NCI-H446 treated with DMSO at 0.1 percent for 48 hours (cell line): Measurements from ENCODE around the gene NFYC.

Source experiments
- DNase-seq: peaks from one replicate; lab custom pipeline; 2025; lab: John Stamatoyannopoulos, UW

Gene NFYC

DNA sequence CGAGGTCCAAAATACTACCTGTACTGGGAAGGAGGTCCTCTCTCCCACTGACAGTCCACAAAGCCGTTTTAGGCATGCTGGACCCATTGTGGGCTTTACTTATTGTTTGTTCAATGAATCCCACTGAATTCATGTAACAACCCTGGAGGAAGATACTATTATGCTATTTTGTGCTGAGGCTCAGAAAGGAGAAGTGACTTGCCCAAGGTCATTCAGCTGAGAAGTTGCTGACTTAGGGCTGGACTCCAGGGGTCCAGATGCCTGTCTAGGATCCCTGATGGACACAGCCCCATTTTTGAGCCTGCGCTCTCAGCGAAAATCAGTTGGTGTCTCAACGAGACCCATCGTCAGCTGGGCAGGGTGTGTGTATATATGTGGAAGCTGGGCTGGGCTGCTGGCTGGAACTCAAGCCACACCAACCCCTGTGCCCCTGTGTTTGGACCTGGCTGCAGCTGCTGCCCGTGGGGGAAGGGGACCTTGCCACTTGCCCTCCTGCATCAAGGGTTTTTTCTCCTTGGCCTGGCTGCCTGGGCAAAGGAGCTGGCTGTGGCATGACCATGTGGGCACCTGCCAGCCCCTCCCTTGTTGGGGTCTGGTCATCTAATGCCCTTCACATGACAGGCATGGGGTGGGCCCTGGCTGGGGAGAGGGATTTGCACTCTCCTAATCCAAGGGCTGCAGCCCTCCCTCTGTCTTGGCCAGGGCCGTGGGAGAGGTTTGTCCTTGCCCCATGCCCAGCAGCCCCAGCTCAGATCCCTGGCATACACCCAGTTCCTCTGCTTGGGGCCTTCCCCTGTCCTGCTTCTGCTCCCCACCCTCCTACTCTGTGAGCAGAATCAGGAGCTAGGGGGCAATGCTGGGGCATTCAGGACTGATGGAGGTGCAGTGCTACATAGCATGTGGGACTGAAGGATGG is 107.1 kb downstream of the NFYC start:
- DNase-seq: no peak

DNA sequence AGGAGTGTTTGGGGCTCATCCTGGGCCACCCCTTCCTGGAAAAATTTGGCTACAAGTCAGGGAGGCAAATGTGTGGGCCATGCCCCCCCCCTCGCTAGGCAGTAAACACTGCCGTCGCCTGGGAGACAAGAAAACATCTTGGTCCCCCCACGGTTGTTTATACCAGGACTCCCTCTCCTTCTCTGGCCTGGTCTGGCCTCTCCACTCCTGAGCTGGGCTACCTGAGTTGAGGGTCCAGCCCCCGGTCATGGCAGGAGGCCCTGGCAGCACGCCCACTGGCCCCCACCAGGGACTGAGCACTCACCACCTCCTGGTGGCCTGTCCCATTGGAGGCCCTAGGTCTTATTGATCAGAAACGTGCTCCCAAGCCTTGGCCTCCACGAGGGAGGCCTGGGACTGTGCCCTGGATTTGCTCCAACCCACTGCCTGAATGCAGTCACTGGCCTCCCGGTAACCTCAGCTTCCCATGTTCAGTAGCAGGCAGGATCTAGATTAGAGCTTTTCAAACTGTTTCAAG is 107.9 kb downstream of the NFYC start:
- no peak for DNase-seq

DNA sequence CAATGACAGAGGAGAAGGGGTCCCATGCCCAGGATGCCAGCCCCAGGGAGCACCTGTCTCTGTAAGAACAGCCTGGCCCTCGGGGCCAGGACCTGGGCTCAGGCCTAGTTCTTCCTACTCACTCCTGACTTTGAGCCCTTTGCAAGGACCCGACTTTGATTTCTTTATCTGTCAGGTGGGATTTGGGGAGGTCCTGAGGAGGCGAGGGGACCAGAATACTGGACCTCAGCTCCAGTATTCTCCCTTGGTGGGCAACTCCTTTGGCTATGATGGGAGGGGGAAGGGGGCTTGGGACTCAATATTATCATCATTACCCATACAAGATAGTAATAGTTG is 110.2 kb downstream of the NFYC start:
- no peak for DNase-seq

DNA sequence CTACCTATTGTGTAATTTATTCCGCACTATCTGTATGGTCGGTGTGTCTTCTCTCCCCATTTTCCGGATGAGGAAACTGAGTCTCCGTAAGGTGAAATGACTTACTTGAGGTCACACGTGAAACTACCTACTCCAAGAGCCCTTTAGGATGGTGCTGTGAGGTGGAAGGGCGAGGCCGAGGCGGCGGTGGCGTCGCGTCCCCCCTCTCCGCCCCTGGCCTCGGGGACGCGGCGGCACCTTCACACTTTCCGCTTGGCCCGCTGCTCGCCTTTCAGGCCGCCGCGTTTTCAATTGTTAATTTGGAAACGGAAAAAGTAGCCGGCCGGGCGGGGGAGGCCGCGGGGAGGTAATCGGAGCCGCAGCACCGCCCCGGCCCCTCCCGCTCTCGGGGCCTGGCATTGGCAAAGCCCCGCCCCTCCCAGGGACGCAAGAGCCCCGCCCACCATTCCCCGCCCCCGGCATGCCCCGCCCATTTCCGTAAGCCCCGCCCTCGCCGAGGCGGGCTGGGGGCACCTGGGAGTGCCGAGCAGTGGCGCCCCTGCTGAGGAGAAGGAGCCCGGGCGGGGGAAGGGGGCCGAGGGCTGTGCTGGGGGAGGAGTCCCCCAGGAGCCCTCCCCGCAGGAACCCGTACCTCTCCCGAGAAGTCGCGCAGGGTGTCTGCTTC is 110.7 kb downstream of the NFYC start:
- DNase-seq: no peak

DNA sequence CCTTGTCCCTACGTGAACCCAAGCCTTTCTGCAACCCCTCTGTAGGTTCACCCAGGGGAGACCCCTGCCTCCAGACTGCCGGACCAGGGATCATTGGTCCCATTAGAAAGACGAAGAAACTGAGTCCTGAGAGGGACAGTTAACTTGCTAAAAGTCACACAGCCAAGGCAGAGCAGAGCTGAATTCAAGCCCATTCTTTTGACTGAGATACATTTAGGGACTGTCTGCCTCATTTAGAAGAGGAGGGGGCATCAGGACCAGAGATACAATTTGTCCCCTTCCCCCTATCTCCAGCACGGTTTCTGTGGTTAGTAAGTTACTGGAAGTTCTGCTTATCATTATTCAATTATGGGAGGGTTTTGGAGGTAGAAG is 111.2 kb downstream of the NFYC start:
- no peak for DNase-seq

DNA sequence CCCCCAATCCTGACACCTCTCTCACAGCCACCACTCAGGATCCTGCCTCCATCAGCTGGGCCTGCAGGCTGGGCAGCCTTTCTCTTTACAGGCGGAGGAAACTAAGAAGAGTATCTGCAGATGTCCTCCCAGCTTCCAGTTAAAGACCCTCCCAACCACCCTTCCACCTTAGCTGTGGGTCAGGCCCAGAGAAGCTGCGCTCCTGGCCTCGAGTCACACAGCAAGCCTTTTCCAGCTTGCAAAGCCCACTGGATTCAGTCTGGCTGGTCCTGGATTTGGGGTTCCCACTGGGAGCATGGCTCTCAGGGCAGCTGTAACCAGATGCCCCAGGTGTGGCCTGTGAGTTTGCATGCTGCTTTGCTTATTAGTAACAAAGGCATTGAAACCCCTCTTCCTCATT is 111.9 kb downstream of the NFYC start:
- no peak for DNase-seq

DNA sequence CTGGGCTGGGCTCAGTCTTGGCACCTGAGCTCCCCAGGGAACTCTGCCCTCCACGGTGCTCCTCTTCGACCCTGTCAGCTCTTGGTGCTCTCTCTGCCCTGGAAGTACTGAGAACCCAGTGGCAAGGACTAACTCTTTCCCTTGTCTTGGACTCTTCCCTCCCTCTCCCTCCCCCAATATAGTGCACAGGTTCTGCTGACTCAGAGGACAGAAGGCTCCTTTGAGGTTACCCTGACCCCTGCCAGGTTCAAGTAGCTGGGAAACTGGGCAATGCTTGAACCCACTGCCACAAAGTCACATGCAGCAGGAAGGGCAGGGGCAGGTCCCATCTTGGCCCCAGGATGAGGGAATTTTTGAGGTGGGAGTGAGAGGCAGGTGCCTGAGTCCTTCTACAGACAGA is 112.4 kb downstream of the NFYC start:
- DNase-seq: no peak

DNA sequence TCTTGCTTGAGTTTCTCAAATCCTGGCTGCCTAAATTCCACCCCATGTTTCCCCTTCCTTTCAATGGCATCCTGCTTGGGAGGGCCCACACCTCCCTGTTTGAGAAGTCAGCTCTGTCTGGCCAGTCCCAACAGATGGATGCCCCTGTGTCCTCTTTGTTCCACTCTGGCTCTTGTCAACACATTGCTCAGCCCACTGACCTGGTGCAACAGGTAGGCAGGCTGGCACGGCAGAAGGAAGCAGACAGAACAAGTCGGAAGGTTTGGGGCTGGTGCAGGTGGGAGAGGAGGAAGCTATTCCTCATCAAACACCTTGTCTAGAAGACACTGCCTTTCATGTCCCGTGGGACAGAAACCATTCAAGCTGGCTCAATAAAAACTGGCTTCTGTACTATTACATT is 114.7 kb downstream of the NFYC start:
- no peak for DNase-seq

DNA sequence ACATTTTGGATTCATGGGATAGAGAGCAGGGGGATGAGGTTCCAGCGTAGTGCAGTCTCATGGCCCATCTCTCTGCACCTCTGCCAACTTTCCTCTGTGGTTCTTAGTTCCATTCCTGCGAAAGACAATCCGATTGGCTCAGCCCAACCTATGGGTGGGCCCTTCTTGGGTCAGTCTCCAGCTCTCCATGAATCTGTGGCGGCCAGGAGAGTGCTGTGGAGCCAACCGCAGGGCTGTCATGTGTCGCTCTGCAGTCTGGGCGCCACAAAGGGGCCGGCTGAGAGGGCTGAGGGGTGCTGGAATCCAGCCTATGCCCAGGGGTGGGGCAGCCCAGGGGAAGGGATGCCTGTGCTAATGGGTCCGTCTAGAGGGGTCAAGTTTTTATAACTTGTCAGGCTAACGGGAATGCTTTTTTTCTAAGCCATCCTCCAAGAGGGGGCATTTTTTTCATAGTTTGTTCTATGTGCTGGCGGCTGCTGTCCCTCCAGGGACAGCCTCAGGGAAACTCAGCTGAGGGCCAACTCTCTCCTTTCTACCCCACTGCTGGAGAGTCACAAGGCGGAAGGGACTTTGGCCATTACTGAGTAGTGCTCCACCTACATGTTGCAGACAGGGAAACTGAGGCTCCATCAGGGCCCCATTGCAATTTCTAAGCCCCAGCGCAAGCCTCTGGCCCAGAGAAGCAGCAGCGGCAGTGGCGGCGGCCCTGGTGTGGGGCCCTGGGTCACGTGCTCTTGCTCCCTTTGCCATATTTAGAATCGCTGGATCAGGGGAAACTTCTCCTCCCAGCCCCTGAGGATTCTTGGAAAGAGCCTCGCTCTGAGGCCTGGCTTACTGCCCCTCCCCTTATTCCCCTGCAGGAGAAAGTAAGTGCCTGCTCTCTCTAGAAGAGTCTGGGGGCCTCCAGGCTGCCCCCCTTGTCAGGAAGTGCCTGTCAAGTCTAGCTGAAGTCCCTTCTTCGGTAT is 115.5 kb downstream of the NFYC start:
- DNase-seq: no peak

DNA sequence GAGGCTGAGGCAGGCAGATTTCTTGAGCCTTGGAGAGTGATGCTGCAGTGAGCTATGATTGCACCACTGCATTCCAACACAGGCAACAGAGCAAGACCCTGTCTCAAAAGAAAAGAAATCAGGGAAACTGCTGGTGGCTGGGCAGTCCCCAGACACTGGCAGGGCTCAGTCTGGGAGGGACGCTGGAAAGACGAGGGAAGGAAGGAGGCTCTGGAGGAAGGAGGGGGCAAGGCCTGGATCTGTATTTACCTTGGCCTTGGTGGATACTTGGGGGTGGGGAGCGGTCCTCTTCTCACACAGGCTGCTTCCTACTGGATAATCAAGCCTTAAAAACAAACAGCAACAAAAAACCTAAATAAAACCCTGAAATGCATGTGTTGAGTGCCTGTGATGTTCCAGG is 116.5 kb downstream of the NFYC start:
- no peak for DNase-seq

DNA sequence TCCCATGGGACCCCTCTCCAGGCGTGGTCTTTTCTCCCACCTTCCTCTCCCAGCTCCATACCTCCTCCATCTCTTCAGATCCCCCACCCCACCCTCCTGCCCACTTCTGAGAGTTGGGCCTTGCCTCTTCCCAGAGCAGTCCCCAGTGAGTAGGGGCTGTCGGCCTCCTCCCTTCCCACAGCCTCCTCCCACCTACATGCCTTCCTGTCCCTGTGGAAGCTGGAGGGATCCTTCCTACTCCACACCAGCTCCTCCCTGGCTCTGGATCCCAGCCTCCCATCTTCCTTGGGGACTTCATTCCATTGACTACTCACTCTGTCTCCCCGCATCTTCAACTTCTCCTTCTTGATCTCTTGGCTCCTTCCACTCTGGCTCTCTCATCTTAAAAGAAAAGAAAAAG is 116.9 kb downstream of the NFYC start:
- DNase-seq: no peak

DNA sequence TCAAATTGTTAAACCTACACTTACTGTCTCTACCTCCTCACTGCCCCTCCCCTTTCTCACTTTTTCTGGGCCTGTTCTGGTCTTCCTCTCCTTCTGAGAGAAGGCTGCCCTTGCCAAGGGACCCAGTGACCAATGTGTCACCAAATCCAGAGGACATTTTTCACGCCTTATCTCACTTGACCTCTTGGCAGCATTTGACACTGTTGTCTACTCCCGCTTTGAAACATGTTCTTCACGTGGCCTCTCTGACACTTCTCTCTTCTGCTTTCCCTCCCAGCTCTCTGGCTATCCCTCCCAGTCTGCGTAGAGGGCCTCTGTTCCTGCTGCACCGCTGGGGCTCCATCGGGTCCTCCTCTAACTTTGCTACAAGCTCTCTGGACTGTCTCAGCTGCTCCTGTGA is 117.4 kb downstream of the NFYC start:
- DNase-seq: no peak

DNA sequence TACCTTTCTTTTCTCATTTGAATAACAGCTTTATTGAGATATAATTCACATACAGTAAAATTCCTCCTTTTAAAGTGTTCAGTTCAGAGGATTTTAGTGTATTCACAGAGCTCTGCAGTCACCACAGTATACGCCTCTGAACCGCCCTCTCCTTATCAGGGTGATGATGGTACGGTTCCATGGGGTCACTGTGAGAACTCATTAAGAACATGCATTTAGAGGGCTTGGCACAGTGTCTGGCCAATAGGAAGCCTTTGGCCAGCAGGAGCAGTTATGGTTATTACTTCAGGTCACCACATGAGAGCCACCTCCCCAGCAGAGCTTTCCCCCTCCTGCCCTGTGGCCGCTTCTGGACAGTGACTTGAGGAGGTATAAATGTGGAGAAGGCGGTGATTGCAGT is 119.4 kb downstream of the NFYC start:
- DNase-seq: no peak

DNA sequence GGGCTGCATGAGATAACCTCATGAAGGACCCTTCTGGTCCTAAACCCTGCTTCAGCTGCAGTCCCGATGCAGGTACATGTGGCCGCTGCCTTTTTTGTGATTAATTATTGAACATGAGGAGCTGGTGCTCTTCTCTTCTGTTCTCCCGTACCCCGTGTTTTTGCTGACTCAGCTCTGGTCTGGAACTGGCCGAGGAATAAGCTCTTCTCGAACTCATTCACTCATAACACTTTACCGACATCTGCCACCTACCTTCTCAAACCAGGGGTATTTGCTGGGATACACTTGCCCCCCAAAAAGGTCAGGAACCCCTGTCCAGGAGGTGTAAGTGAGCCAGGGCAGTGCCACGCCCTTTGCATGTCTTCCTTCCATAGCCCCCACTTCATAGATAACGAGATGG is 123.9 kb downstream of the NFYC start:
- no peak for DNase-seq

DNA sequence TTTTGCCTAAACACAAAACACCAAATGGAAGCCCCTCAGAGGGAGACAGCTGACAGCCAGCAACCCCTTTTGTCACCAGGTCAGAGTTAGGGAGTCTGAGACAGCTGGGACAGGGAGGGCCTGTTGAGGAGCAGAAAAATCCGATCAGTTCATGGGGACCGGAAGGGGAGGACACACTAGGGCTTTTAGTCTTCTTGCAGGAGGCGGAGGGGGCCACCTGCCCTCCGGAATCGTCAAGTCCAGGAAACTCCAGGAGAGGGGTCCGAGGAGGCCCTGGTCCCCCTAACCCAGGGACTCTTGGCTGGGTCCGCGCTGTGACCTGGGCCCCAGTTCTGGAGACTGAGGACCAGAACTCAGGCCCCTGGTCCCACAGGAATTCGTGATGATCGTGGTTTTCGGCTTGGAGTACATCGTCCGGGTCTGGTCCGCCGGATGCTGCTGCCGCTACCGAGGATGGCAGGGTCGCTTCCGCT is 126.3 kb downstream of the NFYC start:
- no peak for DNase-seq

DNA sequence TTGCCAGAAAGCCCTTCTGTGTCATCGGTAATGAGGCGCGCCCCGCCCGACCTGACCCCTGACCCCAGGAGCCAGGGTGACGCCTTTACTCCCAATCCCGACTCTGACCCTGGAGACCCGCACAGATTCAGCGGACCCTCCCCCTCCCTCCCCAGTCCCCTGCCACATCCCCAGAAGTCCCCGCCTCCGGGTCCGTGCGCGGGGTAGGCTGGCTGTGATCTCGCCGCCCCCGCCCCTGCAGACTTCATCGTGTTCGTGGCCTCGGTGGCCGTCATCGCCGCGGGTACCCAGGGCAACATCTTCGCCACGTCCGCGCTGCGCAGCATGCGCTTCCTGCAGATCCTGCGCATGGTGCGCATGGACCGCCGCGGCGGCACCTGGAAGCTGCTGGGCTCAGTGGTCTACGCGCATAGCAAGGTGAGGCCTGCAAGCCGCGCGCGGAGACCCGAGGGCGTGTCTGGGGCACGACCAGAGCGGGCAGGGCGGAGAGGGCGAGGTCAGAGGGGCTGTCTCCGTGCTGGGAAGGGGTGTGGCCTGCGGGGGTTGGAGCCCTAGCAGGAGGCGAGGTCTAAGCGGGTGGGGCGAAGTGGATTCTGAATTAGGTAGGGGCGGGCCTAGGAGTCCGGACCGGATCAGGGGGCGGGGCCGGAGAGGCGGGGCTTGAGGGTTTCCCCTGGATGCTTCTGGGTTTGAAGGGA is 126.9 kb downstream of the NFYC start:
- DNase-seq: no peak

DNA sequence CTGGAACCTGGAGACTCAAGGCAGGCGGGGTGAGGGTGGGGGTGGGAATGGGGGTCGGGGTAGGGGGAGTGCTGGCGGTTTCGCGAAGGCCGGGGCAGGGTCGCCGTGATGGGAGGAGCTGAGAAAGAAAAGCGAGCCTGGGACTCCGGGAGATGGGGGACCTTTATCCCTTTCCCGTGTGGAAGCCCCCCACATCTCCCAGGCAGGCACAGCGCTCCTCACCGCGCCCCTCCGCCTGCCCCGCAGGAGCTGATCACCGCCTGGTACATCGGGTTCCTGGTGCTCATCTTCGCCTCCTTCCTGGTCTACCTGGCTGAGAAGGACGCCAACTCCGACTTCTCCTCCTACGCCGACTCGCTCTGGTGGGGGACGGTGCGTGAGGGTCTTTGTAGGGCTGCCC is 127.6 kb downstream of the NFYC start:
- DNase-seq: no peak

DNA sequence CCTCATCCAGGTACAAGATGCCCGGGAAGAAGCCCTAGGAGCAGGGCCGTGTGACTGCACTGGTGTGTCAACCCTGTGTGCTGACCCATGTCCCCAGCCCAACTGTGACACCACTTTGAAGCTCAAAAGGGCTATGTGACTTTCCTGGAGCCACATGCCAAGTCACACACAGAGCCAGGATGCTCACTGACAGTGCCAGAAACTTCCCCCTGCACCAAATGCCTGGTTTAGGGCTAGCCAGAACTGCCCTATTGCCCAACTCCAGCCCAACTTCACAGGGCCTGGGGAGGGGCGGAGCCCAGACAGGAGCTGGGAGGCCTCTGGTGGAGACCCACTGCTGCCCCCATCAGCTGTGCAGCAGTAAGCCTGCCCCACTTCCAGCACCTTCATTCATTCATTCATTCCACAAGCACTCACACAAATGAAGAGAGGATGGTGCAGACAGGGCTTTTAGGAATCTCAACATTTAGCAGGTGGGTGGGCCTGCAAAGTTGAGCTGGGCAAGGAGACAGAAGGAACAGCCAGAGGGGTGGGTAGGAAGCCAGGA is 128.8 kb downstream of the NFYC start:
- DNase-seq: no peak
